Fibroblast of lung (primary cell): Measurements from ENCODE around the gene PLS3. TPM values are rescaled to one million over a fixed set of nuclear protein-coding genes. Genes with fewer than 3 reads are reported as not detected.

ENCODE experiments used
- DNase-seq, 2 donors: peaks; one replicate each; pipeline versions ENCODE4 v3.0.0 to v3.0.0-alpha.2; 2010; ENCODE audit warnings: low read depth in 2 of 2
- H2AFZ ChIP-seq: 2 replicates; pipeline ENCODE4 v1.5.1; 2012; ENCODE audit warnings: low read length, control low read depth, inconsistent platforms
- H3K27ac ChIP-seq: 2 replicates; pipeline ENCODE4 v1.5.1; 2011; ENCODE audit warnings: low read length, control low read depth; ENCODE audit not compliant: insufficient read depth
- H3K27me3 ChIP-seq: 2 replicates; pipeline ENCODE4 v1.5.1; 2011; ENCODE audit warnings: mild to moderate bottlenecking, low read length; ENCODE audit not compliant: control insufficient read depth, insufficient read depth
- H3K36me3 ChIP-seq: 2 replicates; pipeline ENCODE4 v1.5.1; 2011; ENCODE audit warnings: low read length; ENCODE audit not compliant: control insufficient read depth, insufficient read depth
- H3K4me1 ChIP-seq: 2 replicates; pipeline ENCODE4 v1.5.1; 2011; ENCODE audit warnings: low read length; ENCODE audit not compliant: control insufficient read depth, insufficient read depth; ENCODE audit errors: extremely low read depth
- H3K4me2 ChIP-seq: 2 replicates; pipeline ENCODE4 v1.5.1; 2011; ENCODE audit warnings: low read length, control low read depth; ENCODE audit not compliant: insufficient read depth; ENCODE audit errors: extremely low read depth
- H3K4me3 ChIP-seq, 4 experiments: fragments of 200-600 bp in 1 of 4; sonication (generic) in 1 of 4; replicated peaks in 1 of 4; 2 replicates each; pipeline ENCODE4 v1.5.1; 2011 to 2016; ENCODE audit warnings: low read length in 4 of 4, low read depth in 3 of 4, mild to moderate bottlenecking in 3 of 4, control low read depth in 2 of 4, inconsistent platforms in 1 of 4, mixed read lengths in 1 of 4; ENCODE audit not compliant: insufficient read depth in 1 of 4; ENCODE audit errors: control extremely low read depth in 1 of 4
- H3K79me2 ChIP-seq: 2 replicates; pipeline ENCODE4 v1.5.1; 2012; ENCODE audit warnings: mild to moderate bottlenecking, low read length, inconsistent platforms; ENCODE audit not compliant: control insufficient read depth, insufficient read depth
- H3K9ac ChIP-seq: 2 replicates; pipeline ENCODE4 v1.5.1; 2011; ENCODE audit warnings: mild to moderate bottlenecking, low read length, control low read depth; ENCODE audit not compliant: insufficient read depth
- H3K9me3 ChIP-seq: 2 replicates; pipeline ENCODE4 v1.5.1; 2012; ENCODE audit warnings: low read depth, low read length; ENCODE audit not compliant: control insufficient read depth, insufficient read depth
- H4K20me1 ChIP-seq: 2 replicates; pipeline ENCODE4 v1.5.1; 2011; ENCODE audit warnings: low read length; ENCODE audit not compliant: control insufficient read depth, insufficient read depth; ENCODE audit errors: extremely low read depth
- CTCF ChIP-seq, 2 donors: IDR thresholded peaks in 1 of 2; conservative IDR thresholded peaks in 1 of 2; 1 replicate in 1 of 2; 2 replicates in 1 of 2; pipeline ENCODE4 v1.5.1; 2011 to 2012; ENCODE audit warnings: low read length in 2 of 2, control low read depth in 1 of 2, inconsistent platforms in 1 of 2, low read depth in 1 of 2, mild to moderate bottlenecking in 1 of 2
- EZH2 ChIP-seq: IDR thresholded peaks from 2 replicates; pipeline ENCODE4 v1.5.1; 2012; ENCODE audit warnings: low read length, control low read depth, mild to moderate bottlenecking; ENCODE audit errors: missing control alignments
- polyA plus RNA-seq, 2 donors: library from polyadenylated mRNA; depleted of rRNA in 1 of 2; stranded (reverse) in 1 of 2; unstranded in 1 of 2; fragments of >200 nt; gene quantifications; 2 replicates each; pipeline ENCODE4 v1.2.1, GENCODE V29; 2011 to 2012; ENCODE audit warnings: missing spikeins in 1 of 2
- total RNA-seq: library from RNA; depleted of rRNA; stranded (reverse); fragments of >200 nt; gene quantifications from 2 replicates; pipeline ENCODE4 v1.2.1, GENCODE V29; 2014

PLS3 gene
- total and polyA plus RNA-seq, 2 donors (not counting 1 experiment from before 2014, with no cell fraction given) = 223 to 262 TPM

DNA sequence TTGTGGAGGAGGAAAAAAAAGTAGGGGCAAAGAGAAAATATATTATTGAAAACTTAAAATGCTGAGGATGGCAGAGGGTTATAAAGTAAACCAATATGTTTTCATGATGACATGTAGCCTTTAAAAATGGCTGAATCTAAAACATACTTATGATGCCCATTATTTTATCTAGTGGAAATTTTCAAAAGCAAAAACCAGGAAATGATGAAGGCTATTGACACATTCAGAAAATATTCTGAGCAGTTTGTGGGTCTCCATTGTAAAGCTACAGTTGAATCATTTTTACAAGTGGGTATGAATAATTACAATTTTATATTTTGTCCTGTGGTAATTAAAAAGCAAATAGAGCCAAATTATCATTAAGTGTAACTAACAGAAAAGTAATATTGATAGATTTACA is 10.7 kb downstream of the PLS3 start:
- no peak for DNase-seq
- H3K9ac ChIP-seq = no peak overlapping the region
- H3K4me2 ChIP-seq = no peak overlapping the region
- H3K9me3 ChIP-seq = no peaks in the 10 kb centered on the region
- no peaks in the 10 kb centered on the region for H4K20me1 ChIP-seq
- peaks cover 43% of the 10 kb centered on the region for H3K79me2 ChIP-seq
- TF ChIP-seq CTCF (conservative IDR thresholded peaks at IDR 0.05 in 1 of 2, IDR thresholded peaks at IDR 0.05 in 1 of 2; ENCODE audit: low read depth in 1 of 2, low read length in 2 of 2) (no peak), EZH2 (no peak)
- no peaks in the 10 kb centered on the region for H3K36me3 ChIP-seq
- no peaks in the 10 kb centered on the region for H3K4me1 ChIP-seq
- H3K27me3 ChIP-seq = no peaks in the 10 kb centered on the region
- H3K4me3 ChIP-seq = no peak overlapping the region
- H2AFZ ChIP-seq = no peak overlapping the region
- no peak overlapping the region for H3K27ac ChIP-seq

DNA sequence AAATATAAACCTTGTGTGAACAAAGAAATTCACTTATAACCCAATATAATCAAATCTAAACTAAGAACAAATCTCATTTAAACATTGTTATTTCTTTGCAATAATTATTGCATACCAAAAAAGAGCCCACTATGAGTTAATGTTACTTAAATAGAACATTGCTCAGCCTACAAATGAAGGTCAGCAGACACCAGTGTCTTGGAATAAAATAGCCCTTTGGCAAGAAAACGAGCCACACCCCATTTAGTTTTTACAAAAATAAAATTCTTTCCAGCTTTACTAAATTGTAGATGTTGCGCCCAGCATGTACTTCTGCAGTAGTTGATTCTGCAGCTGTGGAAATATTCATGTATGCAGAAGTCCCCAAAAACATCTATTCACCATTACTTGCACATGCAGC is 12.2 kb downstream of the PLS3 start:
- Histone ChIP-seq H3K4me3 (no peak overlapping the region), H3K4me2 (no peak overlapping the region), H4K20me1 (no peaks in the 10 kb centered on the region), H3K36me3 (no peaks in the 10 kb centered on the region), H3K27ac (no peak overlapping the region), H3K4me1 (no peaks in the 10 kb centered on the region), H3K79me2 (peaks cover 36% of the 10 kb centered on the region), H3K27me3 (no peaks in the 10 kb centered on the region), H3K9me3 (no peaks in the 10 kb centered on the region), H2AFZ (no peak overlapping the region), H3K9ac (no peak overlapping the region)
- no peak for DNase-seq
- no peak for TF ChIP-seq CTCF (conservative IDR thresholded peaks at IDR 0.05 in 1 of 2, IDR thresholded peaks at IDR 0.05 in 1 of 2; ENCODE audit: low read depth in 1 of 2, low read length in 2 of 2)
- TF ChIP-seq EZH2 = no peak

DNA sequence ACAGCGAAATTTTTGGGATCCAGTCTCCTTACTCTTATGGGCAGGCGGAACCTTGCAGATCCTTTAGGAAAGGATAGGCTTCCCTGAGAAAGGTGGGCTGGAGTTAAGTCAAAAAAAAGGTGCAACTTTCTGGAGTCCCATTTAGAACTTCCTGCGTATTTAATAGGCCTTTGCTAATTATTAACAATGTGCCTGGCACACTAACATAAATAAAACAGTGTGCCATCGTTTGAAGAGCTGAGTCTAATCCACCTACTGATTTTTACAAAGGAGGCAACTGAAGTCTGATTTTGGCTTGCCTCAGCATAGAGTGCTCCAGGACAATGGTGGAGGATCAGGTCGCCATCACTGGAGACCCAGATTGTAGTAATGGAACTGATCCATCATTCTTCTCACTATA is 15.7 kb downstream of the PLS3 start:
- Histone ChIP-seq H3K79me2 (peaks cover 33% of the 10 kb centered on the region), H3K36me3 (no peaks in the 10 kb centered on the region), H3K4me2 (no peak overlapping the region), H4K20me1 (no peaks in the 10 kb centered on the region), H3K4me3 (no peak overlapping the region), H3K27me3 (no peaks in the 10 kb centered on the region), H3K27ac (no peak overlapping the region), H3K4me1 (no peaks in the 10 kb centered on the region), H3K9me3 (no peaks in the 10 kb centered on the region), H3K9ac (no peak overlapping the region), H2AFZ (no peak overlapping the region)
- TF ChIP-seq CTCF (conservative IDR thresholded peaks at IDR 0.05 in 1 of 2, IDR thresholded peaks at IDR 0.05 in 1 of 2; ENCODE audit: low read depth in 1 of 2, low read length in 2 of 2) (no peak), EZH2 (no peak)
- no peak for DNase-seq
